ENCODE data around the gene CDHR5. TPM values are rescaled to one million over a fixed set of nuclear protein-coding genes. Genes with fewer than 3 reads are reported as not detected.

CDHR5 gene
- total and polyA plus RNA-seq, 2 of the 4 experiments (the other 2 are of a cell fraction) = not detected

DNA sequence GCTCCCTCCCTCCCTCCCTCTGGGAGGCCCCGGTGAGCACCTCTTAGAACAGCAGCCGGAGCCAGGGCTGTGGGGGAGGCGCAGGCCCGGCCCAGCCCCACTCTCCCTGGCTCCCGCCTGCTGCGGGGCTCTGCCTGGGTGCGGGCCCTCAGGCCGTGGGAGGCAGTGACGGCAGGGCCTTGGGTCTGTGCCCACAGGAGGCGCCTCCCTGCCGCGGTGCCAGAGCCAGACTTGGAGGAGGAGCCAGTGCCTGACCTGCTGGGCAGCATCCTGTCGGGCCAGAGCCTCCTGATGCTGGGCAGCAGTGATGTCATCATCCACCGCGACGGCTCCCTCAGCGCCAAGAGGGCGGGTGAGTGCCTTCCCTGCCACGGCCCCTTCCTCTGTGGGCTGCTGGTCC is 18.5 kb downstream of the CDHR5 start:
- Histone ChIP-seq H3K4me1 (ENCODE audit: control insufficient read depth, insufficient read depth, low read length) (no peaks in the 10 kb centered on the region), H3K23ac (ENCODE audit: low read depth, low read length) (no peak overlapping the region), H2BK20ac (ENCODE audit: low read depth, low read length) (no peak overlapping the region), H3K9me1 (ENCODE audit: insufficient read depth, low read length) (no peaks in the 10 kb centered on the region), H3K79me1 (ENCODE audit: low read depth in 1 of 2, low read length in 2 of 2) (peaks cover 4 to 25% of the 10 kb centered on the region in 2 experiments; a peak in 3 of 4 replicates), H3K9me3 (ENCODE audit: control insufficient read depth, insufficient read depth, low read length) (no peaks in the 10 kb centered on the region), H4K8ac (ENCODE audit: low read depth in 2 of 2, low read length in 2 of 2) (no peak overlapping the region), H3K18ac (ENCODE audit: low read depth, low read length) (no peak overlapping the region), H4K20me1 (ENCODE audit: insufficient read depth, low read length) (peaks cover 7% of the 10 kb centered on the region), H3K36me3 (ENCODE audit: control insufficient read depth, insufficient read depth, low read length) (peaks cover 85% of the 10 kb centered on the region), H4K5ac (ENCODE audit: low read depth, low read length) (no peak overlapping the region), H2BK120ac (ENCODE audit: low read depth, low read length) (no peak overlapping the region), H3K56ac (ENCODE audit: extremely low read depth, insufficient read depth, low read length) (no peak overlapping the region), H2AFZ (replicated peaks; ENCODE audit: low read length, poor library complexity) (no peak overlapping the region), H2AK9ac (replicated peaks; ENCODE audit: low read depth, low read length, poor library complexity) (no peak overlapping the region), H3K4me2 (ENCODE audit: low read depth, low read length) (no peak overlapping the region), H3K9ac (ENCODE audit: low read depth, low read length) (no peak overlapping the region), H3K14ac (replicated peaks; ENCODE audit: low read depth, low read length) (no peak overlapping the region), H3K27ac (ENCODE audit: insufficient read depth, low read length) (no peak overlapping the region), H2AK5ac (ENCODE audit: low read depth, low read length) (no peak overlapping the region), H4K91ac (ENCODE audit: insufficient read depth, low read depth, low read length) (no peak overlapping the region), H2BK15ac (ENCODE audit: low read depth, low read length) (no peak overlapping the region), H3K27me3 (ENCODE audit: control insufficient read depth, insufficient read depth, low read length) (no peaks in the 10 kb centered on the region), H3K4me3 (ENCODE audit: insufficient read depth, low read depth, low read length) (no peak overlapping the region), H3K4ac (ENCODE audit: low read depth, low read length) (no peak overlapping the region), H2BK5ac (ENCODE audit: low read depth, low read length, poor library complexity, severe bottlenecking) (no peak overlapping the region)
- ChIA-PET POLR2A (ENCODE audit: unreplicated experiment) (no interaction called here), CTCF (no interaction called here)
- ATAC-seq (ENCODE audit: low read depth) = no peak
- intact Hi-C loops (cut with micrococcal nuclease) (no loop called here), in situ Hi-C loops (cut with MboI; ENCODE audit: low sequenced_read_pairs) (no loop called here), dilution Hi-C loops (cut with HindIII; ENCODE audit: low sequenced_read_pairs, unreplicated experiment) (no loop called here)
- DNase-seq = no peak
- TF ChIP-seq RAD21 (IDR thresholded peaks at IDR 0.05; ENCODE audit: low read length) (no peak), FOS (IDR thresholded peaks at IDR 0.05; ENCODE audit: low read depth, low read length) (no peak), BHLHE40 (IDR thresholded peaks at IDR 0.05; ENCODE audit: low read depth, low read length) (no peak), MAFK (IDR thresholded peaks at IDR 0.05; ENCODE audit: low read depth, low read length) (no peak), POLR2A (IDR thresholded peaks at IDR 0.05; ENCODE audit: low read depth, low read length) (no peak), CHD1 (IDR thresholded peaks at IDR 0.05; ENCODE audit: low read depth, low read length) (no peak), SMC3 (IDR thresholded peaks at IDR 0.05; ENCODE audit: low read depth, low read length) (no peak), NFE2L2 (IDR thresholded peaks at IDR 0.05; ENCODE audit: low read depth, low read length) (no peak), CEBPB (IDR thresholded peaks at IDR 0.05; ENCODE audit: low read depth, low read length) (no peak)
- TF ChIP-seq, protein P1, sequence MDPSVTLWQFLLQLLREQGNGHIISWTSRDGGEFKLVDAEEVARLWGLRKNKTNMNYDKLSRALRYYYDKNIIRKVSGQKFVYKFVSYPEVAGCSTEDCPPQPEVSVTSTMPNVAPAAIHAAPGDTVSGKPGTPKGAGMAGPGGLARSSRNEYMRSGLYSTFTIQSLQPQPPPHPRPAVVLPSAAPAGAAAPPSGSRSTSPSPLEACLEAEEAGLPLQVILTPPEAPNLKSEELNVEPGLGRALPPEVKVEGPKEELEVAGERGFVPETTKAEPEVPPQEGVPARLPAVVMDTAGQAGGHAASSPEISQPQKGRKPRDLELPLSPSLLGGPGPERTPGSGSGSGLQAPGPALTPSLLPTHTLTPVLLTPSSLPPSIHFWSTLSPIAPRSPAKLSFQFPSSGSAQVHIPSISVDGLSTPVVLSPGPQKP (IDR thresholded peaks at IDR 0.05; ENCODE audit: borderline replicate concordance, low read depth, low read length) = no peak
- WGBS, 2 experiments (ENCODE audit: extremely low coverage in 2 of 2, insufficient read length in 1 of 2) = 67% methylated on average over 5 of the region's 19 CpGs; no CpG with 5 or more reads in 1 of the 2 experiments
- no TSS peak for BruUV-seq (replicated peaks)

Measured in IMR-90 (cell line).